GM19238 (cell line): ENCODE results near the gene RMND1.

ENCODE experiments used
- DNase-seq: peaks from one replicate; pipeline ENCODE4 v3.0.0; 2011; ENCODE audit warnings: low spot score; ENCODE audit not compliant: insufficient read length

RMND1 gene

GRCh38 chr6:151417477-151417876, 34.4 kb downstream of the RMND1 start:
- no peak for DNase-seq

- no peak for DNase-seq
Measured at GRCh38 chr6:151414641-151415260, 37.2 kb downstream of the RMND1 start.

DNA sequence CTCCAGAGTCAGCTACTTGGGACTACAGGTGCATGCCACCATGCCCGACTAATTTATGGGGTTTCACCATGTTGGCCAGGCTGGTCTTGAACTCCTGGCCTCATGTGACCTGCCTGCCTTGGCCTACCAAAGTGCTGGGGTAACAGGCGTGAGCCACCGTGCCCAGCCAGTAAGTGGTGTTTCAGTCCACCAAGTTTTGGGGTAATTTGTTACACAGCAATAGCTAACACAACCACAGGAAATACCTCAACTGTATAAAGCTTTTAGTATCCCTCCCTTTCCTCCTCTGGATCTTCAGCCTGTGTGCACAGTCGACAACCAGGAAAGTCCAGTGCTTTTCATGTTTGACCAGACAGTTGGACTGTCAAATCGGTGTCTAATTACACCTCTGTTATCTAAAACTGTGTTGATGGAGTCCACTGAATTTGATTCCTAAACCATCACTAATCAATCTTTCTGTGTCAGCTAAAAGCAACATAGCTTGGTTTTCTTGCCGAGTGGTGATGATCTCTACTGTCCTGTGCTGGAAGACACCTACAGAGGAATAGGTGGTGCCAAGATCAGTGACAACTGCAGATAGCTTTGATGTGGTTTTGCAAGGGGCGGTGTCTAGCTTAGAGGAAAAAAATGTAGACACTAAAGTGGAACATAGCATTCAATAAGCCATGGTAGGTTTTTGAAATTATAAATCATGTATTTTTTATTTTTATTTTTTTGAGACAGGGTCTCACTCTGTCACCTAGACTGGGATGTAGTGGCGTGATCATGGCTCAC, 38.4 kb downstream of the RMND1 start:
- no peak for DNase-seq

DNA sequence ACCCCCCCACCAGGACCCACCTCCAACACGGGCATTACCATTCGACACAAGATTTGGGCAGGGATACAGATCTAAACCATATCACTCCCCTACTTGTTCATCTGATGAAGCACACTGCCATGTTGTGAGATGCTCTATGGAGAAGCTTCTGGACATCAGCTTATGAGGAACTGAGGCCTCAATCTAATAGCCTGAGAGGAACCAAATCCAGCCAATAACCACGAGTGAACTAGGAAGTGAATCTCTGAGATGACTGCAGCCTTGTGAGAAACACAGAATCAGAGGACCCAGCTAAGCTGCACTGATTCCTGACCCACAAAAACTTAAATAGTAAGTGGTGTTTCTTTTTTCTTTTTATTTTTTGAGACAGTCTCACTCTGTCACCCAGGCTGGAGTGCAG, 39.0 kb downstream of the RMND1 start:
- no peak for DNase-seq

DNA sequence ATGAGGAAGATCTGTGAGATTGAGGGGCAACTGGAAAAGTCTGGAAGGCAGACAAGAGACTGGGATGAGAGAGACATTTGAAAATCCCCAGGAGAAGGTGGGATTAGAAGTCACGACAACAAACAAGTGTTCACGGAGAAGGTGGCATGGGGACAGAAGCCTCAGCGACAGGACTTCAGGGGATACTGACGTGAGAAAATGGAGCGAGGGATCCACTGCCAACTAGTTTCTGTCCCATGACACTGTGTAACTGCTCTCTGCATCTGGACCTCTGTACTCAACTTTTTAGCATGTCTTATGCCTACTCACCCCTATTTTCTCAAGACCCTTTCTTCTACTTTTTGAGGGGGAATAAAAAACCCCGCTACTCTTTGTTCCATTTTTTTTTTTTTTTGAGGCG, 42.2 kb downstream of the RMND1 start:
- DNase-seq, result no peak

DNA sequence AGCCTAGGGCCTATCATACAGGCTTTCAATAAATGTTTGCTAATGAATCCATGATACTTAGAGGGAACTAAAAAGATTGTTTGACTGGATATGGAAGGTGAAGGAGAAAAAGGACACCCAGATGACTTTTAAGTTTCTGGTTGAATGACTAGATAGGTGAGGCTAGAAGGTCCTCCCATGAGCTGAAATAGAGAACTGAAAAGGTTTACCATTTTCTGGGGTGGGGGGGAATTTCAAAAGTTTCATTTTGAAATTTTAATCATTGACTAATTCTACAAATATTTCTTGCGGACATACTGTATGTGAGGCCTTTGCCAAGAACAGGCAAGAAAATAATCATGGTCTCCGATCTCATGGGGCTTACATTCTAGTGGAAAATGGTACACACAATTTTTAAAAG, 42.7 kb downstream of the RMND1 start:
- DNase-seq, result no peak

DNA sequence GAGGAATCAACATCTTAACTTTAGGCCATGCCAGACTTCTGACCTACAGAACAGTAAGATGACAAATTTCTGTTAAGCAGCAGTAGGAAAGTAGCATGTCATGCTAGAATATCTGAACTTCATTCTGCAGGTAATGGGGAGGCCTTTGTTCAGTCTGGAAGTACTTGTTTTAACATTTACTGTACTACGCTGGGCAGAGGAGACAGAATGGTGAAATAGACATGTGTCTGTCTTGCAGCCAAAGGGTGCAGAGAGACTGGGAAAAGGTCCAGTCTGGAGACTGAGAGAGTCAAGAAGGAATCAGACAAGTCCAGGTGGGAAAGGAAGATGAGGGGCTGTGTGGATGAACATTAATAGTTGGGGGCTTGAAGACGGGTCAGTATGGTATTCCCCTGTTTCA, 43.1 kb downstream of the RMND1 start:
- no peak for DNase-seq

GRCh38 chr6:151403919-151404308, 48.0 kb downstream of the RMND1 start:
- no peak for DNase-seq

DNA sequence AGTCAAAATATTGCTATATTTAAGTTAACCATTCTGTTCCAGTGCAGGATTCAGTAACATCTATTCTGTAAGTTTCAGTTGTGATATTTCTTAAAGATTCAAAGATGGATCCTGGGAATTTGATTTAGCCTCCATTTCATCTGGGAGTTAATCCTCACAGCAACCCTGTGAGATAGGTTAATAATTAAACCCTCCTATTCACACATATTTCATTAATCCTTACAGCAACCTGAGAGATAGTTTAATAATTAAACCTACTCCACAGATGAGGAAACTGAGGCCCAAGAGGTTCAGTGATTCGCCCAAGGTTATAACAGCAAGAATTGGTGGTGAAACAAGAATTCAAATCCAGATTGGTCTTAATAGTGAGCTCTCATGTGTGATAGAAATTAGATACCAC, 49.7 kb downstream of the RMND1 start:
- no peak for DNase-seq

DNA sequence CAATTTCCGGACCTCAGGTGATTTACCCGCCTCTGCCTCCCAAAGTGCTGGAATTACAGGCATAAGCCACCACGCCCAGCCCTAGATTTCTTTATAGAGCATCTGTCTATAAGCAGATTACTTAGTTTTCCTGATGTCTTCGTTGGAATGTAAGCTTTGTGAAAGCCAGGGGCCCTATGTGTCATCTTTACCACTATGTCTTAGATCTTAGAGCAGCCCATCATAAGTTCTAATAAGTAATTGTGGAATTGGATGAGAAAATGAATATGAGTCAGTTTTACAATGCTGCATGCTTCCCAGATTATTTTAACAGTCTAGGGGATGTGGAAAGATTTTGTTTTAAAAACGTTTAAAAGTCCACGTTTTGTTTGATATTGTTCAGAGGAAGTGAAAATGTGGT, 51.5 kb downstream of the RMND1 start:
- DNase-seq, result no peak

GRCh38 chr6:151399679-151400078, 52.2 kb downstream of the RMND1 start:
- DNase-seq, result no peak

GRCh38 chr6:151393410-151393809, 58.5 kb downstream of the RMND1 start:
- DNase-seq, result no peak

DNA sequence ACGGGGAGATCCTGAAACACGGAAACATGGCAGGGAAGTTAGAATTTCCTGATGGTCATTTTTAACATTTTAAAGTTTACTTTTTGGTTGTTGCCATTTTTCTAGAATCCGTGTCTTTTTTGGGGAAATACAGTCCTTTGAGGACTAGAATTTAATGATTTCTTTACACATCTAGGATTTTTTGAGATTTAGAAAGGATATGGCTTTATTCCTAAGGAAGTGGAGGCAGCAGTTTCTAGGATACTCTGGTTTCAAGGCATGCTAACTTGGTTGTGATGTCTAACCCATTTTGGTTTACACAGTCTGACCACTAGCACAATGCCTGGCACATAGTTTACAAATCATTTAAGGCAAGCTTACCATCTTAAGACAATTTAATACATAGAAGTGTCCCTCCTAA, 59.5 kb downstream of the RMND1 start:
- no peak for DNase-seq

DNA sequence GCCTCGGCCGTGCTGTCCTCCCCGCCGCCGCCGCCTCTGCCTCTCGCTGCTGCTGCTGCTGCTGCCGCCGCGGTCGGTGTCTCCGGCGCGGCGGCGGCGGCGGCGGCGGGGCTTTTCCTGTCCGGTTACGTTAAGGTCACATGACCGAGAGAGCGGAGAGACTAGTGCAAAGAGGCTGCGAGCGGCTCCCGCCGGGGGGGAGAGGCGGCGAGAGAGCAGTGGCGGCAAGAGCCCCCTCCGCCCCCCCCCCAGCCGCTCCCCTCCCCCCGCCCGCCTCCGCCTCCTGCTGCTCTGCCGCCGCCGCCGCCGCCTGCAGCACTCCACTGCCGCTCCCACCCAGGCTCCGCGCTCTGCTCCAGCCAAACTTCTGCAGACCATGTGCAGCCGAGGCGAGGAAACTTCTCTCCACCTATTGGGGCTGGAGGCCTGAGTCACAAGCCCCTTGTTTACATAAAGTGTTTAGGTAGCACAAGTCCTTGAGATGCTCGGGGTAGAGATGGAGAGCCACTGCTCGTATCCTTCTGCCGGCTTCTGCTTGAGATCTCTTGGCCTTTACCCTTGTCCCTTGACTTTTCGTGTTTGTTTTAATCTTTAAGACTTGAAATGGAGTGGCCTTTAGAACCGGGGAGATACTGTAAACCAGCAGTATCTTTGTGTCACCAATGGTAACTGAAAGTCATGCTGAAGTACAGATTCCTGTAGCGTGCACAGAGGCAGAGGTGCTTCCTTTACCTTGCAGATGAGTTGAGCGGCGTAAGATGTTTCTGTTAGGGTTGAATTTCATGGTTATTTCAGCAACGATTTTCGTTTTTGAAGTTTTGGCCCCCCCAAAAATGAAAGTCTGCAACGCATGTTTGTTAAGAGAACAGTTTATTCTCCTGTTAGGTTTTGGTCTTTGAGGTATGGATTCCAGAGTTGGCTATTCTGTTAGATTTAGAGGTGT, 60.2 kb downstream of the RMND1 start, which contains the start of gene ZBTB2:
Gene ZBTB2 (minus strand): TSS at position 89 of the 943 bp plus-strand sequence. CDS start 17,922 bp downstream, outside the sequence.
- DNase-seq, result no peak

DNA sequence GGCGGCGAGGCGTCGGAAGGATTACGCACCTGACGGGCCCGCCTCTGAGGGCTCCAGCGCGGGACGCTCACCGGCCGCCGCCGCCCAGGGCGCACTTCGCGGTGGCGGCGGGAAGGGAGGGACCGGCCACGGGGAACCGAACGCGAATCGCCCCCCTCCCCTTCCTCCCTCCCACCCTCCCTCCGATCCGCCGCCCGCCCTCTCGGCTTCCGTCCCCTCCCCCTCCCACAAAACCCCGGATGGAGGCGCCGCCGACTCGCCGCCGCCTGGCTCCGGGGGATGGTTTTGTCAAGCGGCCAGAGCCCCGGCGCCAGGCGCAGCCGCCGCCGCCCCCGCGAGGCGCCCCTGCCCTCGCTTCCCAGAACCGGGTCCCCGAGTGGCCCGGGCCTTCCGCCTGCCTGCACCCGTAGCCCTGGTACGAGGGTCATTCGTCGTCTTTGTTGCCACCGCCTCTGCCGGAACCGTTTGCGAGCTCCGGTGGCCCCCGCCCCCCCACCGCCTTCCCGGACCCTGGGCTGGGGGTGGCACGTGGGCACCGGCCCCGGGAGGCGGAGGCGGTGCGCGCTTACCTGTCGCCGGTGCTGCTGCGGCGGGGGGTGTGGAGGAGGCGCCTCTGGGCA, 61.0 kb downstream of the RMND1 start:
- peak; percentile 63 for DNase-seq

- peak; percentile 90 for DNase-seq
Measured at GRCh38 chr6:151390276-151390850, 61.6 kb downstream of the RMND1 start.

DNA sequence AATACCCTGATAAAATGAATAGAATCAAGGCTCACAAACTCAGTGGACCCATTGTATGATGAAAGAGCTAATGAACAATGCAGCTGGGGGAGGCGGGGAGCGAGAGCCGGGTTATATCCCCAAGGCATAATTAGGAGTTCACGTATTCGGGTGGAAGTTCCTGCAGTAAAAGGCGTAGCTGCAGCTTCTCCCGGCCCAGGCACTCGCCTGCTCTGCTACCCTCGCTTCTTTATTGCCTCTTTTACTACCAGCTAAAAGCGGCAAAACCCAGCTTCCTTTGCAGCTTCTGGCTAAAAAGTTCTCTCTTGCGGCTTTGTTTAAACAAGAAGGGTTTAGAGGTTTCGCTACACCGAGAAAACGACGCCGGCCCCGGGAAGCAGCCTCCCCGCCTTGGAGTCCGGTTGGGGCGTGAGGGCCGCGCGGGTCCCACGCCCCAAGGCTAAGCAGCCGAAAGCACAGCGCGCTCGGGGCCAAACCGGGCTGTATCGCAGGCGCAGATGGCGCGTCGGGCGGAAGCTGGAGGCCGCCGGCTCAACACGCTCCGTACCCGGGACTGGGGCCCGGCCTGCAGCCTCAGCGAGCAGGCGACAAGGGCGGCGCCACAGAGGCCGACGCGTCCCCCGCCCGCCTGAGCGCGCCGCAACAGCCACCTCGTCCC, 62.2 kb downstream of the RMND1 start:
- no peak for DNase-seq

DNA sequence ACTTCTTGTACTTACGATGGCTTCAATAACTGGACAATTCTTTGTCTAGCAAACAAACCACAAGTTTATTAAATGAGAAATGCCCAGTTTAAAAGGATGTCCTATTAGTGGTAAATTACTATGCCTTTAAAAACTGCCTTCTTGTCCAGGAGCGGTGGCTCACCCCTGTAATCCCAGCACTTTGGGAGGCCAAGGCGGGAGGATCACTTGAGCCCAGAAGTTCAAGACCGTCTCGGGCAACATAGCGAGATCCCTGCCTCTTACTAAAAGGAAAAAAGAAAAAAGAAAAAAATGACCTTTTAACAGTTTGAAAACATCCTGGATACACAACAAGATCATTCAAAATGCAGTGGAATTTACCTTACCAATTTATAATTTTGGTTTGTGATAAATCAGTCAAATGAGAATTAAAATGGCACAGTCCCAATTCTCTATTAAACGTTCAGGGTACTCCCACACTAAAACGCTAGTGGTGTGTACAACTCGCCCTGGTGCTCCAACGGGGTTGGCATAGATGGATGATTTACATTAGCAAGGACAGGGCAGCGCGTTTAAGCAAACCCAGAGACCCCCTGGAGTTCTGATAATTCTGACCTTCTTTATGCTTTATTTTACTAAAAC, 62.8 kb downstream of the RMND1 start:
- DNase-seq, result no peak

GRCh38 chr6:151388236-151388635, 63.7 kb downstream of the RMND1 start:
- no peak for DNase-seq
